D341Med (cell line): ENCODE results near the gene HNRNPA3.
"Not testable (repeated sequence)": the region's sequence is repeated elsewhere in the genome, so short reads cannot be mapped to it uniquely, and the experiment has no call there.

Experiments
- DNase-seq: peaks from one replicate; pipeline ENCODE4 v3.0.0; 2012; ENCODE audit warnings: low spot score

Gene HNRNPA3

GRCh38 chr2:177212106-177212890 lies at the start of gene HNRNPA3:
Gene HNRNPA3, plus strand, starts transcription at chr2:177212794. Its CDS starts 6 bp downstream, at chr2:177212800.
- DNase-seq = peak; percentile 96

GRCh38 chr2:177164131-177164530 lies 48.5 kb upstream of the HNRNPA3 start:
- DNase-seq = no peak

- peak; percentile 76 for DNase-seq
These were observed 48.0 kb upstream of the HNRNPA3 start for GRCh38 chr2:177164584-177165052.

GRCh38 chr2:177165061-177165583 lies 47.5 kb upstream of the HNRNPA3 start:
- DNase-seq = no peak

GRCh38 chr2:177165721-177166711 lies 46.6 kb upstream of the HNRNPA3 start:
- DNase-seq = no peak

- DNase-seq = no peak
These were observed 42.6 kb upstream of the HNRNPA3 start for GRCh38 chr2:177169810-177170514.

GRCh38 chr2:177171418-177171865 lies 41.2 kb upstream of the HNRNPA3 start:
- DNase-seq = no peak

GRCh38 chr2:177172034-177172880 lies 40.3 kb upstream of the HNRNPA3 start:
- no peak for DNase-seq

- no peak for DNase-seq
These were observed 38.1 kb upstream of the HNRNPA3 start for GRCh38 chr2:177174486-177174885.

- DNase-seq = no peak
These were observed 36.5 kb upstream of the HNRNPA3 start for GRCh38 chr2:177175917-177176668.

- no peak for DNase-seq
These were observed 33.8 kb upstream of the HNRNPA3 start for GRCh38 chr2:177178797-177179196.

- no peak for DNase-seq
These were observed 33.4 kb upstream of the HNRNPA3 start for GRCh38 chr2:177179227-177179626.

- DNase-seq = not testable (repeated sequence)
These were observed 32.9 kb upstream of the HNRNPA3 start for GRCh38 chr2:177179671-177180070.

GRCh38 chr2:177180269-177181000 lies 32.2 kb upstream of the HNRNPA3 start:
- no peak for DNase-seq

GRCh38 chr2:177183860-177184259 lies 28.7 kb upstream of the HNRNPA3 start:
- no peak for DNase-seq

GRCh38 chr2:177184606-177185005 lies 28.0 kb upstream of the HNRNPA3 start:
- DNase-seq = no peak

GRCh38 chr2:177186038-177186437 lies 26.6 kb upstream of the HNRNPA3 start:
- DNase-seq = not testable (repeated sequence)

GRCh38 chr2:177187631-177188312 lies 24.8 kb upstream of the HNRNPA3 start:
- no peak for DNase-seq
